GM18870 (cell line): Measurements from ENCODE around the gene GDA.

ENCODE experiments used
- ATAC-seq: cut with Tn5 transposase; IDR thresholded peaks from one replicate; pipeline ENCODE4 v1.9.1; 2021; ENCODE audit warnings: moderate library complexity; ENCODE audit not compliant: unreplicated experiment

The GDA gene

GRCh38 chr9:72150127-72150526 lies 887 bp downstream of the GDA start:
- no peak for ATAC-seq

GRCh38 chr9:72150661-72151060 lies 1.4 kb downstream of the GDA start:
- ATAC-seq = no peak

GRCh38 chr9:72151104-72151503 lies 1.9 kb downstream of the GDA start:
- no peak for ATAC-seq

- peak; percentile 93 for ATAC-seq
These were observed 5.4 kb downstream of the GDA start for GRCh38 chr9:72154468-72155285.

GRCh38 chr9:72155301-72155700 lies 6.1 kb downstream of the GDA start:
- ATAC-seq = no peak

- no peak for ATAC-seq
These were observed 7.3 kb downstream of the GDA start for GRCh38 chr9:72156586-72156985.

GRCh38 chr9:72158680-72159079 lies 9.4 kb downstream of the GDA start:
- no peak for ATAC-seq

- ATAC-seq = no peak
These were observed 11.3 kb downstream of the GDA start for GRCh38 chr9:72160446-72161123.

- no peak for ATAC-seq
These were observed 16.1 kb downstream of the GDA start for GRCh38 chr9:72165326-72165725.

- ATAC-seq = no peak
These were observed 16.7 kb downstream of the GDA start for GRCh38 chr9:72165821-72166547.

GRCh38 chr9:72168075-72168474 lies 18.8 kb downstream of the GDA start:
- no peak for ATAC-seq

- ATAC-seq = no peak
These were observed 19.9 kb downstream of the GDA start for GRCh38 chr9:72169178-72169577.

- no peak for ATAC-seq
These were observed 23.8 kb downstream of the GDA start for GRCh38 chr9:72173080-72173479.

GRCh38 chr9:72185561-72185960 lies 36.3 kb downstream of the GDA start:
- ATAC-seq = no peak

- no peak for ATAC-seq
These were observed 38.0 kb downstream of the GDA start for GRCh38 chr9:72187121-72187695.

GRCh38 chr9:72188232-72188631 lies 39.0 kb downstream of the GDA start:
- no peak for ATAC-seq

- ATAC-seq = peak; percentile 93
These were observed 44.2 kb downstream of the GDA start for GRCh38 chr9:72193478-72193881.

- no peak for ATAC-seq
These were observed 50.0 kb downstream of the GDA start for GRCh38 chr9:72199238-72199637.

GRCh38 chr9:72200452-72200851 lies 51.2 kb downstream of the GDA start:
- no peak for ATAC-seq

GRCh38 chr9:72202009-72202408 lies 52.8 kb downstream of the GDA start:
- ATAC-seq = no peak

GRCh38 chr9:72203205-72203803 lies 54.1 kb downstream of the GDA start:
- ATAC-seq = no peak
